Heart right ventricle (tissue), 16 donors: ENCODE results near the gene AKT1S1. TPM values are rescaled to one million over a fixed set of nuclear protein-coding genes. Genes with fewer than 3 reads are reported as not detected.

Source experiments
- ATAC-seq, 8 donors: fragments of 200-7000 bp; cut with Tn5 transposase; one replicate each; pipeline ENCODE4 v1.9.1; 2020; ENCODE audit warnings: mild to moderate bottlenecking in 8 of 8, moderate library complexity in 8 of 8, moderate number of reproducible peaks in 1 of 8
- DNase-seq, 2 donors: peaks; one replicate each; pipeline ENCODE4 v3.0.0-alpha.2; 2020
- H3K27ac ChIP-seq, 10 donors: fragments of 200-600 bp; sonication (generic) in 2 of 10; one replicate each; pipeline versions ENCODE4 v1.5.0 to v1.8.0; 2020 to 2022; ENCODE audit warnings: mild to moderate bottlenecking in 3 of 10
- H3K27me3 ChIP-seq, 7 donors: fragments of 200-600 bp; one replicate each; pipeline ENCODE4 v1.8.0; 2021 to 2022; ENCODE audit warnings: mild to moderate bottlenecking in 2 of 7
- H3K36me3 ChIP-seq, 9 donors: fragments of 200-600 bp; sonication (generic) in 1 of 9; one replicate each; pipeline versions ENCODE4 v1.5.0 to v1.8.0; 2020 to 2022; ENCODE audit warnings: mild to moderate bottlenecking in 2 of 9
- H3K4me1 ChIP-seq, 9 donors: fragments of 200-600 bp; sonication (generic) in 1 of 9; one replicate each; pipeline versions ENCODE4 v1.5.0 to v1.8.0; 2020 to 2022; ENCODE audit warnings: mild to moderate bottlenecking in 4 of 9
- H3K4me3 ChIP-seq, 10 donors: fragments of 200-600 bp; sonication (generic) in 2 of 10; one replicate each; pipeline versions ENCODE4 v1.5.0 to v1.8.0; 2020 to 2022; ENCODE audit warnings: mild to moderate bottlenecking in 7 of 10, moderate library complexity in 2 of 10
- H3K9me3 ChIP-seq, 11 donors: fragments of 200-600 bp in 10 of 11; sonication (generic) in 2 of 11; one replicate each; pipeline versions ENCODE4 v1.5.0 to v1.8.0; 2013 to 2022; ENCODE audit warnings: mild to moderate bottlenecking in 2 of 11, control low read depth in 1 of 11, moderate library complexity in 1 of 11
- WGBS, 2 donors: extraction: QIAGEN DNeasy Blood & Tissue Kit; methylation state at CpG; one replicate each; pipeline ENCODE4 v1.1.7; 2013; ENCODE audit warnings: inconsistent platforms in 1 of 2; 5-methylcytosine and 5-hydroxymethylcytosine counted together
- intact Hi-C, 10 donors: fragments of 100-400 bp; cut with DNase I; formaldehyde crosslinking; loops; one replicate each; pipeline versions ENCODE4 v1.11.1 to v1.14.2; 2022
- polyA plus RNA-seq, 2 donors: library from polyadenylated mRNA; stranded (reverse); fragments of 200-250 nt; gene quantifications; one replicate each; pipeline ENCODE4 v1.2.3, GENCODE V29; 2013
- total RNA-seq, 10 donors: library from RNA; stranded (reverse); fragmentation: NEBNext Ultra II Directional in 3 of 10; extraction: Animal tissue kit (Norgen Biotek cat#: 25700) in 3 of 10; gene quantifications; one replicate each; pipeline versions ENCODE4 v1.2.1 to v1.2.4, GENCODE V29; 2021 to 2023
- TF ChIP-seq, protein P1 (sequence below), 9 donors: fragments of 200-600 bp; sonication (generic) in 2 of 9; IDR thresholded peaks; one replicate each; pipeline versions ENCODE4 v1.5.0 to v1.8.0; 2021 to 2022; ENCODE audit warnings: antibody characterized with exemption in 9 of 9, mild to moderate bottlenecking in 5 of 9, moderate library complexity in 1 of 9
- donor health status: Arrhythmogenic right ventricular cardiomyopathy.
- donor health status: ischemic (EF 13 %, LVEDD 7.1; RV severe dilation, severe dysfunction).
- donor health status: healthy with polysubstance abuse.
- donor health status: DM: no; HTN: yes; CAD: no.
- donor health status: DM: no; HTN: no; CAD: no.
- donor health status: ischemic (EF 25% LVEDD 6.9; RV normal size, moderate dysfunction).
- donor health status: ischemic (EF 25% LVEDD 5.7; RV mildly dilated, moderate dysfunction).
- donor health status: healthy.
- donor health status: DM: yes; HTN: yes; CAD: no.
- donor health status: Ischemic cardiomyopathy.
- donor health status: ischemic (EF 35%, LVEDD 5.7; RV mildly dilated, moderate dysfunction).
- donor health status: nonischemic (EF 11% LVEDD 7.7; RV severe dilation, severe dysfunction).
- donor health status: DM: yes; HTN: yes; CAD: no.
- donor health status: PGD.
- donor health status: ischemic (EF 29% LVEDD 5.4; RV normal size, mild dysfunction).
- donor health status: nonischemic (EF 23%, LVEDD 6.1; RV moderate dilation, normal function).

AKT1S1 gene
- total and polyA plus RNA-seq, 12 donors = 26.0 to 51.9 (median 32.8) TPM

DNA sequence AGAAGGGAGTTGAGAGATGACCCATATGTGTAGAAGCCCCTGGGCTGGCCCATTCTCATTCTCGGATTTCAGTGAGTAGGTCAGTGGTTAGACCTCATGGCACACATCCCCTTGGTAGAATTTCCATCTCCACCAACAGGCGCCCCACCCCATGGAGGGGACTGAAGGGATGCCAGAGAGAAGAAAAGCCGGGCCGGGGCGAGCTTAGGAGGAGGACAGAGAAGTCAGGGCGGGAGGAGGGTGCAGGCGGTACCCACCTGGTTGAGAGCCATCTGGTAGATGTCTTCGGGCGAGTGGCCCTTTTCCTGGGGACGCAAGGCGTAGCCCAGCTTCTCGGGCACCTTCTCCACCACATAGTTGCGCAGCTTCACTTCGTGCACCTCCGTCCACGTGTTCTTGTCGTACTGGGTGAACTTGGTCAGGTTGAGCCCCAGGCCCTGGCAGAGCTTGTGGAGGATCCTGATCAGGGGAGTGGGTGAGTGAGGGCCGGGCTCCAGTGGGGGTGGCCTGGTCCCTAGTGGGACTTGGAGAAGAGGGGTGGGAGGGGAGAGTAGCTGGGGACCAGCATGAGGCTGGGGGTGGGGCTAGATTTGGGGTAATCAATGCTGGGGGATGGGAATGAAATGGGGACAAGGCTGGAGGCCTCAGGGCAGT is 17.0 kb upstream of the AKT1S1 start:
- TF ChIP-seq, protein P1, sequence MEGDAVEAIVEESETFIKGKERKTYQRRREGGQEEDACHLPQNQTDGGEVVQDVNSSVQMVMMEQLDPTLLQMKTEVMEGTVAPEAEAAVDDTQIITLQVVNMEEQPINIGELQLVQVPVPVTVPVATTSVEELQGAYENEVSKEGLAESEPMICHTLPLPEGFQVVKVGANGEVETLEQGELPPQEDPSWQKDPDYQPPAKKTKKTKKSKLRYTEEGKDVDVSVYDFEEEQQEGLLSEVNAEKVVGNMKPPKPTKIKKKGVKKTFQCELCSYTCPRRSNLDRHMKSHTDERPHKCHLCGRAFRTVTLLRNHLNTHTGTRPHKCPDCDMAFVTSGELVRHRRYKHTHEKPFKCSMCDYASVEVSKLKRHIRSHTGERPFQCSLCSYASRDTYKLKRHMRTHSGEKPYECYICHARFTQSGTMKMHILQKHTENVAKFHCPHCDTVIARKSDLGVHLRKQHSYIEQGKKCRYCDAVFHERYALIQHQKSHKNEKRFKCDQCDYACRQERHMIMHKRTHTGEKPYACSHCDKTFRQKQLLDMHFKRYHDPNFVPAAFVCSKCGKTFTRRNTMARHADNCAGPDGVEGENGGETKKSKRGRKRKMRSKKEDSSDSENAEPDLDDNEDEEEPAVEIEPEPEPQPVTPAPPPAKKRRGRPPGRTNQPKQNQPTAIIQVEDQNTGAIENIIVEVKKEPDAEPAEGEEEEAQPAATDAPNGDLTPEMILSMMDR (IDR thresholded peaks at IDR 0.05) = no peak
- Histone ChIP-seq H3K27ac (no peak overlapping the region), H3K4me3 (no peak overlapping the region), H3K4me1 (peaks cover 8 to 40% (median 22%) of the 10 kb centered on the region in 9 donors), H3K27me3 (peaks cover 0 to 12% (median 0%) of the 10 kb centered on the region in 7 donors), H3K36me3 (no peaks in the 10 kb centered on the region), H3K9me3 (no peaks in the 10 kb centered on the region)
- ATAC-seq (no peak), DNase-seq (no peak)
- WGBS, 2 donors = 96% methylated on average over 18 of the region's 18 CpGs
- intact Hi-C loops = no loop called here

DNA sequence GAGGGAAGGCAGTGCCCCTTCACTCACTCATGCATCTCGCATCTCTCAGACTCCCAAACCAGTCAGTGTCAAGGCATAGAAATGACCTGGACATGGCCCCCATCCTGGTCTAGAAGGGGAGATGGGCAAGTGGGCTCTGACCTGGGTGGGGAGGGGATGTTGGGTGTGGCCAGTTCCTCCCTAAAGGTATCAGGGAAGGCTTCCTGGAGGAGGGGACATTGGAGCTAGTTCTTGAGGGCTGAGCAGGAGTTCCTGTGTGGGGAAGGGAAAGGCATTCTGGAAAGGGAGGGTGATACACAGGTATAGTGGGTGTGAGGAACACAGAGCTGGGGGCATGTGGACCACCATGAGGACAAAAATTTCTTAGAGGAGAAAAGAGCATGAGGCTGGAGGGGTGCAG is 15.6 kb upstream of the AKT1S1 start:
- no peaks in the 10 kb centered on the region for H3K9me3 ChIP-seq
- no peak overlapping the region for H3K27ac ChIP-seq
- peaks cover 0 to 7% (median 0%) of the 10 kb centered on the region in 9 donors for H3K36me3 ChIP-seq
- peaks cover 8 to 33% (median 21%) of the 10 kb centered on the region in 9 donors for H3K4me1 ChIP-seq
- 92 to 95% methylated on average over 1 of the region's 1 CpG for WGBS, 2 donors
- no peak overlapping the region for H3K4me3 ChIP-seq
- TF ChIP-seq, protein P1 (IDR thresholded peaks at IDR 0.05) = no peak
- H3K27me3 ChIP-seq = peaks cover 0 to 12% (median 0%) of the 10 kb centered on the region in 7 donors
- intact Hi-C loops = no loop called here
- DNase-seq (no peak), ATAC-seq (no peak)

DNA sequence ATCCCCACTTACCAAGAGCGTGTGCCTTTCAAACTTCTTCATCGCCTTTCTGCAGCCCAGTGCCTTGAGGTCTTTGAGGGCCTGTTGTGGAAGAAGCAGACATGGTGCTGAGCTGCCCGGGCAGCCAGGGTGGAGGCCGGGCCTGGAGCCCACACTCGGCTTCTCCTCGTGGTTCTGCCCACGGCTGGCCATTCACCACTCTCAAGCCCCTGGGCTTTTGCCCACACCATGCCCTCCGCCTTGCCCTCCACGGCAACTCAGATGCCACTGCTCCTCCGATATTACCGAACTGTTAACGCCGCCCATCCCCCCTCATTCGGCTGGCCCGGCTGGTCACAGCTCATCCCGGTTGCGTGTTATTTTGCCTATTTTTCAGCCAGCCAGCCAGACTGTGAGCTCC is 14.2 kb upstream of the AKT1S1 start:
- ATAC-seq = no peak
- Histone ChIP-seq H3K36me3 (peaks cover 0 to 14% (median 1%) of the 10 kb centered on the region in 9 donors), H3K27ac (no peak overlapping the region), H3K27me3 (peaks cover 0 to 9% (median 0%) of the 10 kb centered on the region in 7 donors), H3K9me3 (no peaks in the 10 kb centered on the region), H3K4me1 (peaks cover 5 to 28% (median 11%) of the 10 kb centered on the region in 9 donors), H3K4me3 (no peak overlapping the region)
- no peak for DNase-seq
- WGBS, 2 donors = 87% methylated on average over 17 of the region's 17 CpGs
- TF ChIP-seq, protein P1 (IDR thresholded peaks at IDR 0.05) = no peak
- intact Hi-C loops = no loop called here

DNA sequence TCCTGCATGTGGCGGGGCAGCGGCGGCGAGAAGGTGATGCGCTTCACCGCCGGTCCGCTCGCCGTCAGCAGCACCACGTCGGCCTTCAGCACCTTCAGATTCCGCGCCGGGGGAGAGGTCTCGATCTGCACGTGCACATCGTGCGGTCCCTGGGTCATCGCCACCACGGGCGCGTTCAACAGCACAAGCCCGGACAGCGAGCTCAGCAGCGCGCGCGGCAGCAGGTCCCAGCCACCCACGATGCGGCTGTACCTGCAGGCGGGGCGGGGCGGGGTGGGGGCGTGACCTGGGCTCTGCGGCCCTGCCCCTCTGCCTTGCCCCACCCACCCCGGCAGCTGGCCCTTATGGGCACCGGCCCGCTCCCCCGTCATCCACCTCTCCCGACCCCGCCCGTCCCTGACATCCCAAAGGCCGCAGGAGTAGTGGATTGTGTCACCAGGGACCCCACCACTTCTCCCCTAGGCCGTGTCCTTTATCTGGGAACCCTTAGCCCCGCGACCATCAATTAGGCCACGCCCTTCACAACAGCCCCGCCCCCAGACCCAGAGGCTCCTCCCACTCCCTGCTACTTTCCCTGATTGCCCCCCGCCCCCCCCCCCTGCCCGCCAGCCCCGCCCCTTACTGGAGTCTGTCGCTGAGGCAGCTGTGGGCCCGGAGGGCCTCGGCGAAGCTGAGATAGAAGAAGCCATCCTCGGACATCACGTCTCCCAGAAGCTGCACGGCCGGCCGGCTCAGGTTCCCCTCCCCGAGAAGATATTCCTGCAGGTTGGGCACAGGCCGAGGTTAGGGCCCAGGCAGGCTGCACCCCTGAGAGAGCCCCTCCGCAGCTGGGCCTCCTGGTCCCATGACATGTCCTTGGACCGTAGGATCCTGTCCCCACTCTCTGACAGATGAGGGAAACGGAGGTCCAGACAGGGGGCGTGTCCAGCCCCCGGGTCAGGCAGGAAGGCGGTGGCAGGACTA is 13.5 kb upstream of the AKT1S1 start:
- Histone ChIP-seq H3K36me3 (peaks cover 0 to 22% (median 5%) of the 10 kb centered on the region in 9 donors), H3K4me3 (peak overlapping the region in 8 of 10 donors; percentile 10 to 48 (median 32)), H3K27ac (no peak overlapping the region), H3K4me1 (peaks cover 5 to 27% (median 11%) of the 10 kb centered on the region in 9 donors), H3K27me3 (peaks cover 0 to 9% (median 0%) of the 10 kb centered on the region in 7 donors), H3K9me3 (no peaks in the 10 kb centered on the region)
- TF ChIP-seq, protein P1 (IDR thresholded peaks at IDR 0.05) = peak in 3 of 9 donors; percentile 24 to 39 (median 35)
- intact Hi-C loops = no loop called here
- 12 to 13% methylated on average over 69 of the region's 69 CpGs for WGBS, 2 donors
- DNase-seq (no peak), ATAC-seq (peak in 6 of 8 donors; percentile 6 to 33 (median 12))
